Pons (tissue), 1 donor: Measurements from ENCODE around the gene AFF3.
A peak's percentile ranks its signal among the peaks of the same experiment; 100 is the strongest.

ENCODE experiments used
- DNase-seq: peaks from one replicate; pipeline ENCODE4 v3.0.0-alpha.2; 2016; ENCODE audit warnings: low spot score

AFF3 gene

GRCh38 chr2:99854236-99854852, 288.0 kb downstream of the AFF3 start:
- DNase-seq, result no peak

- DNase-seq, result no peak
Measured at GRCh38 chr2:99852956-99853355, 289.4 kb downstream of the AFF3 start.

- no peak for DNase-seq
Measured at GRCh38 chr2:99852376-99852934, 289.9 kb downstream of the AFF3 start.

- no peak for DNase-seq
Measured at GRCh38 chr2:99851811-99852210, 290.6 kb downstream of the AFF3 start.

GRCh38 chr2:99851089-99851488, 291.3 kb downstream of the AFF3 start:
- no peak for DNase-seq

GRCh38 chr2:99850084-99850710, 292.2 kb downstream of the AFF3 start:
- DNase-seq, result no peak

- no peak for DNase-seq
Measured at GRCh38 chr2:99846462-99847107, 295.8 kb downstream of the AFF3 start.

- no peak for DNase-seq
Measured at GRCh38 chr2:99845296-99845695, 297.1 kb downstream of the AFF3 start.

- no peak for DNase-seq
Measured at GRCh38 chr2:99842451-99842850, 299.9 kb downstream of the AFF3 start.

- DNase-seq, result no peak
Measured at GRCh38 chr2:99841749-99842148, 300.6 kb downstream of the AFF3 start.

- no peak for DNase-seq
Measured at GRCh38 chr2:99840831-99841230, 301.6 kb downstream of the AFF3 start.

GRCh38 chr2:99836690-99837605, 305.4 kb downstream of the AFF3 start:
- no peak for DNase-seq

GRCh38 chr2:99834426-99834825, 308.0 kb downstream of the AFF3 start:
- no peak for DNase-seq

- no peak for DNase-seq
Measured at GRCh38 chr2:99833586-99834201, 308.7 kb downstream of the AFF3 start.

GRCh38 chr2:99832926-99833325, 309.5 kb downstream of the AFF3 start:
- no peak for DNase-seq

- DNase-seq, result no peak
Measured at GRCh38 chr2:99831772-99832171, 310.6 kb downstream of the AFF3 start.

- DNase-seq, result peak; percentile 76
Measured at GRCh38 chr2:99827296-99827999, 314.9 kb downstream of the AFF3 start.

GRCh38 chr2:99825630-99826029, 316.8 kb downstream of the AFF3 start:
- no peak for DNase-seq

- no peak for DNase-seq
Measured at GRCh38 chr2:99824758-99825157, 317.6 kb downstream of the AFF3 start.

- DNase-seq, result peak; percentile 31
Measured at GRCh38 chr2:99822474-99823207, 319.7 kb downstream of the AFF3 start.
